HepG2 (cell line): ENCODE data around the gene ID3. TPM values are rescaled to one million over a fixed set of nuclear protein-coding genes. Genes with fewer than 3 reads are reported as not detected.
A peak's percentile ranks its signal among the peaks of the same experiment; 100 is the strongest.

Experiments
- ADNP ChIP-seq: sonication (generic); formaldehyde crosslinking; IDR thresholded peaks from 2 replicates; pipeline ENCODE4 v1.4.0; 2020; ENCODE audit warnings: missing genetic modification reagents
- CENPBD1 ChIP-seq: sonication (generic); formaldehyde crosslinking; IDR thresholded peaks from 2 replicates; pipeline ENCODE4 v1.8.0; 2022; ENCODE audit warnings: missing genetic modification reagents, low read depth, mild to moderate bottlenecking, borderline replicate concordance
- ESRRA ChIP-seq: sonication (generic); formaldehyde crosslinking; IDR thresholded peaks from 2 replicates; pipeline ENCODE4 v1.5.1; 2020; ENCODE audit warnings: mild to moderate bottlenecking, low read depth, missing genetic modification reagents
- HOXA7 ChIP-seq: sonication (generic); formaldehyde crosslinking; IDR thresholded peaks from 2 replicates; pipeline ENCODE4 v1.8.1; 2022; ENCODE audit warnings: mild to moderate bottlenecking, missing genetic modification reagents, moderate library complexity
- KAT8 ChIP-seq: IDR thresholded peaks from 2 replicates; pipeline ENCODE4 v1.6.1; 2016; ENCODE audit warnings: missing genetic modification reagents, missing compliant biosample characterization
- MLXIP ChIP-seq: sonication (generic); formaldehyde crosslinking; IDR thresholded peaks from 2 replicates; pipeline ENCODE4 v1.9.0; 2021; ENCODE audit warnings: missing genetic modification reagents, borderline replicate concordance
- NCOA2 ChIP-seq: sonication (generic); formaldehyde crosslinking; IDR thresholded peaks from 2 replicates; pipeline ENCODE4 v1.8.0; 2022; ENCODE audit warnings: inconsistent platforms
- NFE2 ChIP-seq: sonication (generic); formaldehyde crosslinking; IDR thresholded peaks from 2 replicates; pipeline ENCODE4 v1.4.0; 2020; ENCODE audit warnings: missing genetic modification reagents
- NFKBIZ ChIP-seq: IDR thresholded peaks from 2 replicates; pipeline ENCODE4 v1.6.1; 2018; ENCODE audit warnings: missing genetic modification reagents, missing compliant biosample characterization
- NPAS2 ChIP-seq: sonication (generic); formaldehyde crosslinking; IDR thresholded peaks from 2 replicates; pipeline ENCODE4 v1.8.0; 2022; ENCODE audit warnings: mild to moderate bottlenecking, missing genetic modification reagents, borderline replicate concordance
- NR2F2 ChIP-seq: IDR thresholded peaks from 2 replicates; pipeline ENCODE4 v1.6.1; 2012; ENCODE audit warnings: low read depth, inconsistent platforms, borderline replicate concordance
- PRDM4 ChIP-seq: sonication (generic); formaldehyde crosslinking; IDR thresholded peaks from 2 replicates; pipeline ENCODE4 v1.9.0; 2021; ENCODE audit warnings: missing genetic modification reagents, borderline replicate concordance
- RARA ChIP-seq: IDR thresholded peaks from 2 replicates; pipeline ENCODE4 v1.6.1; 2016; ENCODE audit warnings: missing genetic modification reagents, missing compliant biosample characterization
- YY1 ChIP-seq: IDR thresholded peaks from 2 replicates; pipeline ENCODE4 v1.6.1; 2011; ENCODE audit warnings: low read length, low read depth, moderate library complexity, mild to moderate bottlenecking; ENCODE audit not compliant: insufficient read depth, insufficient replicate concordance
- ZNF136 ChIP-seq: sonication (generic); formaldehyde crosslinking; IDR thresholded peaks from 2 replicates; pipeline ENCODE4 v1.8.1; 2022; ENCODE audit warnings: low read depth, mild to moderate bottlenecking, moderate library complexity, missing genetic modification reagents
- ZNF451 ChIP-seq: sonication (generic); formaldehyde crosslinking; IDR thresholded peaks from 2 replicates; pipeline ENCODE4 v1.5.0; 2020; ENCODE audit warnings: mild to moderate bottlenecking, missing genetic modification reagents
- ZNF646 ChIP-seq: sonication (generic); formaldehyde crosslinking; IDR thresholded peaks from 2 replicates; pipeline ENCODE4 v1.9.0; 2021; ENCODE audit warnings: mild to moderate bottlenecking, missing genetic modification reagents
- polyA plus RNA-seq, 8 experiments: library from polyadenylated mRNA; depleted of rRNA in 3 of 8; stranded (reverse) in 7 of 8; unstranded in 1 of 8; fragments of >200 nt; fragmentation: Illumina TruSeq in 4 of 8; extraction: Trizol in 4 of 8; gene quantifications; 2 replicates each; pipeline versions ENCODE4 v1.2.1 to v1.2.3, GENCODE V29; 2011 to 2016; ENCODE audit warnings: low read depth in 4 of 8, missing spikeins in 1 of 8, mixed read lengths in 1 of 8; ENCODE audit not compliant: insufficient read depth in 1 of 8
- total RNA-seq, 5 experiments: library from RNA; depleted of rRNA; stranded (reverse); fragments of >200 nt; fragmentation: Illumina TruSeq; extraction: Trizol; gene quantifications; 2 replicates each; pipeline ENCODE4 v1.2.3, GENCODE V29; 2016; ENCODE audit warnings: low read depth in 1 of 5

The ID3 gene
- total and polyA plus RNA-seq, 2 of the 13 experiments (the other 11 are each of a cell fraction or from before 2014, with no cell fraction given) = 64.8 to 115 TPM

- TF ChIP-seq CENPBD1 (CRISPR knock-in tag) (no peak), ESRRA (CRISPR knock-in tag) (no peak), PRDM4 (CRISPR knock-in tag) (no peak), YY1 (no peak), ZNF646 (CRISPR knock-in tag) (no peak), RARA (no peak), KAT8 (CRISPR knock-in tag) (no peak), MLXIP (CRISPR knock-in tag) (no peak; the same call in 1 of the 2 replicates), NCOA2 (CRISPR knock-in tag) (peak; percentile 34; the same call in 1 of the 2 replicates), NFKBIZ (no peak), ZNF451 (no peak), NPAS2 (CRISPR knock-in tag) (no peak), NFE2 (no peak), ZNF136 (no peak), ADNP (peak; percentile 20; the same call in 1 of the 2 replicates), HOXA7 (no peak), NR2F2 (no peak; the same call in 1 of the 2 replicates)
These were observed 28.3 kb downstream of the ID3 start, which contains the start of gene E2F2 (continued) for GRCh38 chr1:23530747-23531561.
